Stimulated activated CD4-positive, alpha-beta T cell treated with anti-CD3 and anti-CD28 coated beads, Interleukin-1b, Interleukin-23, amount 100 ng/mL, for 1 hour (primary cell): ENCODE results near the gene CDKN2B-AS1.

Experiments
- DNase-seq, 2 donors: peaks; one replicate each; pipeline ENCODE4 v3.0.0-alpha.2; 2020; ENCODE audit warnings: low read depth in 2 of 2

Gene CDKN2B-AS1

GRCh38 chr9:21982861-21983560 is 11.6 kb upstream of the CDKN2B-AS1 start:
- no peak for DNase-seq

- DNase-seq = no peak
These were observed 11.0 kb upstream of the CDKN2B-AS1 start for GRCh38 chr9:21983561-21983935.

- DNase-seq = no peak
These were observed 10.5 kb upstream of the CDKN2B-AS1 start for GRCh38 chr9:21984101-21984500.

GRCh38 chr9:21985964-21986667 is 8.5 kb upstream of the CDKN2B-AS1 start:
- no peak for DNase-seq

GRCh38 chr9:21988056-21988990 is 6.3 kb upstream of the CDKN2B-AS1 start:
- DNase-seq = no peak

- no peak for DNase-seq
These were observed 5.0 kb upstream of the CDKN2B-AS1 start for GRCh38 chr9:21989440-21990189.

- DNase-seq = no peak
These were observed 3.3 kb upstream of the CDKN2B-AS1 start for GRCh38 chr9:21991072-21991959.

- DNase-seq = no peak
These were observed 1.6 kb upstream of the CDKN2B-AS1 start for GRCh38 chr9:21993007-21993406.

- no peak for DNase-seq
These were observed 567 bp upstream of the CDKN2B-AS1 start, which contains the start of gene CDKN2A for GRCh38 chr9:21993893-21994555. TSS of gene CDKN2A (minus strand) at chr9:21994392.

- DNase-seq = no peak
These were observed 545 bp downstream of the CDKN2B-AS1 start for GRCh38 chr9:21995006-21995665.

GRCh38 chr9:21995666-21996398 is 1.2 kb downstream of the CDKN2B-AS1 start:
- DNase-seq = no peak

- DNase-seq = no peak
These were observed 1.8 kb downstream of the CDKN2B-AS1 start for GRCh38 chr9:21996438-21996837.

- no peak for DNase-seq
These were observed 2.3 kb downstream of the CDKN2B-AS1 start for GRCh38 chr9:21996858-21997257.

GRCh38 chr9:21997480-21997879 is 2.9 kb downstream of the CDKN2B-AS1 start:
- no peak for DNase-seq

- no peak for DNase-seq
These were observed 3.4 kb downstream of the CDKN2B-AS1 start for GRCh38 chr9:21998026-21998425.

GRCh38 chr9:22002038-22002437 is 7.4 kb downstream of the CDKN2B-AS1 start:
- DNase-seq = no peak

- no peak for DNase-seq
These were observed 10.6 kb downstream of the CDKN2B-AS1 start for GRCh38 chr9:22005021-22005701.
